ENCODE measurements around the gene DHX30. TPM values are rescaled to one million over a fixed set of nuclear protein-coding genes. Genes with fewer than 3 reads are reported as not detected.

The DHX30 gene
- polyA plus RNA-seq, 1 of the 3 experiments (the other 2 are of a cell fraction), result 86.3 TPM

DNA sequence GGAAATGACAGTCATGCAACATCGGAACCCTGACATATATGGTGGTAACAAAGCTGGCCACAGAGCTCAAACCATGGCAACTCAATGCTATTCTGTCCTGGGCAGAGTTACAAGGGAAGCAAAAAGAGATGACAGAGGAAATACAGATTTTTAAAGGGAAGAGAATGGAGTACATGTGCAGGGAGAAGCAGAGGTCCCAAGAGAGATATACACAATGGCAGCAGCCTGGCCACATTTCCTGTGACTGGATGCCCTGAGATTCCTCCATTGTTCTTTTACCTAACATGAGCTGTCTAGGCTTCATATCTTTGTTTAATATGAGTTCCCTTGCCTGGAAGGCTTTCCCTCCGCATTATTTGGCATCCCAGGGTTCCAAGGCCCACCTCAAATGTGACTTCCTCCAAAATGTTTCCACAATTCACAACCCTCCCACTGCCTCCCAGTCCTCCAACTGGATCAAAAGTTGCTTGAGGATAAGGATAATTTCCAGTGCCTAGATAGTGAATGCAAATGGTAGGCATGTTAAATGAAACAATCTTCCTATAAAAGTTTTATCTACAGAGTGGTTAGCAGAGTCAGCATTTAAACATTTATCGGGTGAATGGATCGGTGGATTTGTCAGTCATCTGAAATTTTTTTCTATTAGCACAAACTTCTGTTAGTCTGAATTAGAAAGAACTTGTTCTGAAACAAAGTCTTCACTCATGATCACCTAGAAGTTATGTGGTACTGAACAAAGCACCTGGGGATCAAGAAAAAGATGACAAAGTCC, 86.2 kb downstream of the DHX30 start:
- Histone ChIP-seq H3K4me3 (ENCODE audit: low read depth in 2 of 2, low read length in 1 of 2) (no peak overlapping the region), H3K4me1 (ENCODE audit: control insufficient read depth in 1 of 2, insufficient read depth in 2 of 2, low read depth in 1 of 2, low read length in 1 of 2) (no peaks in the 10 kb centered on the region), H3K27me3 (ENCODE audit: insufficient read depth) (no peaks in the 10 kb centered on the region), H3K27ac (ENCODE audit: low read depth in 2 of 2, low read length in 1 of 2) (no peak overlapping the region), H3K9ac (no peak overlapping the region), H3K79me2 (ENCODE audit: insufficient read depth) (peaks cover 39% of the 10 kb centered on the region; the same call in 1 of the 2 replicates), H3K36me3 (replicated peaks in 1 of 2; ENCODE audit: control insufficient read depth in 1 of 2, insufficient read depth in 2 of 2, low read length in 1 of 2) (peaks cover 35 to 36% of the 10 kb centered on the region in 2 experiments), H3F3A (replicated peaks; ENCODE audit: insufficient read depth) (no peaks in the 10 kb centered on the region), H3K9me3 (no peaks in the 10 kb centered on the region), H2AFZ (ENCODE audit: low read depth) (no peak overlapping the region), H3K4me2 (no peak overlapping the region), H3K9me2 (no peaks in the 10 kb centered on the region), H4K20me1 (ENCODE audit: insufficient read depth) (peaks cover 5% of the 10 kb centered on the region; the same call in 1 of the 2 replicates)
- ChIA-PET POLR2A (no interaction called here), CTCF (interaction anchor here (1.2 kb wide), 2 partner anchors 22 to 108 kb away, joined by 4 read pairs; no protein-coding TSS in a partner anchor)
- TF ChIP-seq ZBTB33 (IDR thresholded peaks at IDR 0.05; ENCODE audit: borderline replicate concordance, low read depth), result no peak
- no peak for TF ChIP-seq RCOR1 (IDR thresholded peaks at IDR 0.05; ENCODE audit: low read length)
- TF ChIP-seq, protein P1, sequence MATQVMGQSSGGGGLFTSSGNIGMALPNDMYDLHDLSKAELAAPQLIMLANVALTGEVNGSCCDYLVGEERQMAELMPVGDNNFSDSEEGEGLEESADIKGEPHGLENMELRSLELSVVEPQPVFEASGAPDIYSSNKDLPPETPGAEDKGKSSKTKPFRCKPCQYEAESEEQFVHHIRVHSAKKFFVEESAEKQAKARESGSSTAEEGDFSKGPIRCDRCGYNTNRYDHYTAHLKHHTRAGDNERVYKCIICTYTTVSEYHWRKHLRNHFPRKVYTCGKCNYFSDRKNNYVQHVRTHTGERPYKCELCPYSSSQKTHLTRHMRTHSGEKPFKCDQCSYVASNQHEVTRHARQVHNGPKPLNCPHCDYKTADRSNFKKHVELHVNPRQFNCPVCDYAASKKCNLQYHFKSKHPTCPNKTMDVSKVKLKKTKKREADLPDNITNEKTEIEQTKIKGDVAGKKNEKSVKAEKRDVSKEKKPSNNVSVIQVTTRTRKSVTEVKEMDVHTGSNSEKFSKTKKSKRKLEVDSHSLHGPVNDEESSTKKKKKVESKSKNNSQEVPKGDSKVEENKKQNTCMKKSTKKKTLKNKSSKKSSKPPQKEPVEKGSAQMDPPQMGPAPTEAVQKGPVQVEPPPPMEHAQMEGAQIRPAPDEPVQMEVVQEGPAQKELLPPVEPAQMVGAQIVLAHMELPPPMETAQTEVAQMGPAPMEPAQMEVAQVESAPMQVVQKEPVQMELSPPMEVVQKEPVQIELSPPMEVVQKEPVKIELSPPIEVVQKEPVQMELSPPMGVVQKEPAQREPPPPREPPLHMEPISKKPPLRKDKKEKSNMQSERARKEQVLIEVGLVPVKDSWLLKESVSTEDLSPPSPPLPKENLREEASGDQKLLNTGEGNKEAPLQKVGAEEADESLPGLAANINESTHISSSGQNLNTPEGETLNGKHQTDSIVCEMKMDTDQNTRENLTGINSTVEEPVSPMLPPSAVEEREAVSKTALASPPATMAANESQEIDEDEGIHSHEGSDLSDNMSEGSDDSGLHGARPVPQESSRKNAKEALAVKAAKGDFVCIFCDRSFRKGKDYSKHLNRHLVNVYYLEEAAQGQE (IDR thresholded peaks at IDR 0.05; ENCODE audit: low read depth, low read length), result no peak
- no peak for TF ChIP-seq EZH2phosphoT487 (IDR thresholded peaks at IDR 0.05; ENCODE audit: borderline replicate concordance, low read depth)
- no peak for DNase-seq
- 99% methylated on average over 4 of the region's 4 CpGs for WGBS (ENCODE audit: low lambda C conversion rate)

- Histone ChIP-seq H3K4me2 (no peak overlapping the region), H3K27me3 (ENCODE audit: insufficient read depth) (no peaks in the 10 kb centered on the region), H3K4me3 (ENCODE audit: low read depth in 2 of 2, low read length in 1 of 2) (no peak overlapping the region), H3K79me2 (ENCODE audit: insufficient read depth) (peaks cover 40% of the 10 kb centered on the region; the same call in 1 of the 2 replicates), H2AFZ (ENCODE audit: low read depth) (no peak overlapping the region), H3K9ac (no peak overlapping the region), H3K9me3 (no peaks in the 10 kb centered on the region), H3K9me2 (no peaks in the 10 kb centered on the region), H3K36me3 (replicated peaks in 1 of 2; ENCODE audit: control insufficient read depth in 1 of 2, insufficient read depth in 2 of 2, low read length in 1 of 2) (peaks cover 29 to 34% of the 10 kb centered on the region in 2 experiments), H4K20me1 (ENCODE audit: insufficient read depth) (peaks cover 5% of the 10 kb centered on the region; the same call in 1 of the 2 replicates), H3K27ac (ENCODE audit: low read depth in 2 of 2, low read length in 1 of 2) (no peak overlapping the region), H3K4me1 (ENCODE audit: control insufficient read depth in 1 of 2, insufficient read depth in 2 of 2, low read depth in 1 of 2, low read length in 1 of 2) (no peaks in the 10 kb centered on the region), H3F3A (replicated peaks; ENCODE audit: insufficient read depth) (no peaks in the 10 kb centered on the region)
- 88% methylated on average over 3 of the region's 3 CpGs for WGBS (ENCODE audit: low lambda C conversion rate)
- no peak for TF ChIP-seq RXRA (IDR thresholded peaks at IDR 0.05; ENCODE audit: borderline replicate concordance, low read depth)
- TF ChIP-seq CHD2 (IDR thresholded peaks at IDR 0.05; ENCODE audit: low read length, partially characterized antibody), result no peak
- TF ChIP-seq RCOR1 (IDR thresholded peaks at IDR 0.05; ENCODE audit: low read length), result no peak
- no peak for TF ChIP-seq TCF12 (IDR thresholded peaks at IDR 0.05)
- TF ChIP-seq ZBTB33 (IDR thresholded peaks at IDR 0.05; ENCODE audit: borderline replicate concordance, low read depth), result no peak
- no peak for TF ChIP-seq POLR2AphosphoS5 (IDR thresholded peaks at IDR 0.05; ENCODE audit: low read depth, low read length)
- TF ChIP-seq ELF1 (IDR thresholded peaks at IDR 0.05), result no peak
- TF ChIP-seq TEAD4 (IDR thresholded peaks at IDR 0.05; ENCODE audit: borderline replicate concordance, insufficient read depth), result no peak
- ChIA-PET CTCF (interaction anchor here (1.0 to 2.6 kb wide), 5 partner anchors 13 to 100 kb away, joined by 3 to 11 read pairs (median 4); no protein-coding TSS in a partner anchor), POLR2A (interaction anchor here (0.7 kb wide), 1 partner anchor 209 kb away, joined by 3 read pairs; no protein-coding TSS in a partner anchor)
- no peak for DNase-seq
Observed at GRCh38 chr3:47890126-47890827, 87.3 kb downstream of the DHX30 start.
